HG03060 (cell line): ENCODE data around the gene JADE2.
"Not testable (repeated sequence)": the region's sequence is repeated elsewhere in the genome, so short reads cannot be mapped to it uniquely, and the experiment has no call there.

Source experiments
- ATAC-seq: cut with Tn5 transposase; IDR thresholded peaks from one replicate; pipeline ENCODE4 v1.9.1; 2021; ENCODE audit warnings: low read depth, moderate number of reproducible peaks; ENCODE audit not compliant: unreplicated experiment

The JADE2 gene

DNA sequence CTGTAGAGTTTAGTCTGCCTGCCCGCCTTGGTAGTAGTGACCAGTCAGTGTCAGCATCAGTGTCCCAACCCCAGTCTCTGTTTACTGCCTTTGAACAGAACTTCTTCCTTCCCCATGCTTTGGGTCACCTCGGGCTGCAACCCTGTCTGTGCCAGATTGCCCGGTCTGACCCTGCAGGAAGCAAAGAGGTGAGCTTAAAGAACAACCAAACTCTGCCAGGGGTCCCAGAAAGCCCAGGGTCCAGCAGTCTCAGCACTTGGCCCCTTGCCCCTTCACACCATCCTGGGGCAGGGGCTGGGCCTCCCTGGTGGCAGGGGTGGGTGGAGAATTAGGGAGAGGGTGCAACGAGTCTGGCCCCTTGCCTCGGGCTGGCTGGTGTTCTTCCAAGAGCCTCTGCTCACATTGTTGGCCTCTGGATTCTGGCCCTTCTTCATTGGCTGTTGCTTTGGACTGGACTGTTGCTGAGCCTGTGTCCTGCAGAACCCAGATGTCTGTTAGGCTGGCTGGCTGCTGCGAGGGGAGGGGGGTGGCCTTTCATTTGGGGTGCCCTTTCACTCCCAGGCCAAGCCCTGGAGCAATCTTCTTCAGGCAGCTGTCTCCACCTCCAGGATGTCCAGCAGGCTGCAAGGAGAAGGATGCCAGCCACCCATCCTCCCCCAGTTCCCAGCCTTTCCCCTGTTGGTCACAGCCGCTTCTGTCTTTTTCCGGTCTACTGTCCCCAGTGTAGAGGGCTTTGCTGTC is 55.9 kb downstream of the JADE2 start:
- ATAC-seq: no peak

DNA sequence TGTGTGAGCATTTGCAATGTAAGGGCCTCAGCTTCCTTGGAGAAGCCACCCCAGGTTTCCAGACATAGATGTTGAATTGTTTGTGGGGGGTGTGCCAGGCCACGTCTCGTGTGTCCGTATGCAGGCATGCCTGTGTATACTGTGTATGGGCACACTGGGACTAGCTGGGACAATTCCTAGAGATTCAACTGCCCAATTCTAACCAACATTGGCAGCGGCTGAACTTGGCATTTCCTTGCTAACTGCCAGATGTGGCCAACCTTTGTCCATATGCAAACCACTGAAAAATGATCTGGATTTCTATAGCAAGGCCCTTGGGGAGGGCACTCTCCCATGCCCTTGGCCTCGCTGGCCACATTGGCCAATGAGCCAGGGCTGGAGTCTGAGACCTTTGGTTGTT is 56.8 kb downstream of the JADE2 start:
- ATAC-seq: no peak

DNA sequence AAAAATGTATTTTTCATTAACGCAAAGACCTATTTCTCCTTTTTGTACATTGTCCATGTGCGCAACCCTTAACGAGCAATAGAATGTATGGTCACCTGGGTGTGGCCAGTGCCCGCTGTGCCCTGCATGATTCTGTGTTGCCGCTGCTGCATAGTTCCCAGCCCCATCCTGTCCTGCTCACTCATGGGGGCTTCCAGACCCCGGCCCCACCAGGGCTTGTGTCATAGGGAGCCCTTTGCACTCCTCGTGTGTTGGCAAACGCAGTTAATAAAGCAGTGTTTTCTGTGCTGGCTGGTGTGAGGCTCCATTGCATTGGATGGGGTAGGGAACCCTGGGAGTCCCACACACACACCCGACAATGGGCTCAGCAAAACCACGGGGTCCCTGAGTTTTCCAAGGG is 57.5 kb downstream of the JADE2 start:
- no peak for ATAC-seq

DNA sequence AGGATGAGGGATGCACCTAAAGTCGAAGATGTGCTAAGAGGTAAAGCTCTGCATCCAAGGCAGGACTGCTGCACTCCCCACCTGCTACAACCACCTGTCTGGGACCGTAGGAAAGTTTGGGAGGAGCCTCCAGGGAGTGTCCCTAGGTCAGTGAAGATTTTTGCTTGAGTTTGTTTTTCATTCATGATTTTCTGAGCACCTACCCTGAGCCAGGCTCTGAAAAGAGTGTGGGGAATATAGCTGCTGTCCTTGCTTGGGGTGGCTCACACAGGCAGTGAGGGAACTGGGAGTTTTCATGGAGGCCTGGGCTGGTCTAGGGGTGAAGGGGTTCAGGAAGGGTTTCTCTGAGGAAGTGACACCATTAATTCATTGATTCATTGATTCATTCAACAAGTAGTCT is 58.3 kb downstream of the JADE2 start:
- ATAC-seq: no peak

DNA sequence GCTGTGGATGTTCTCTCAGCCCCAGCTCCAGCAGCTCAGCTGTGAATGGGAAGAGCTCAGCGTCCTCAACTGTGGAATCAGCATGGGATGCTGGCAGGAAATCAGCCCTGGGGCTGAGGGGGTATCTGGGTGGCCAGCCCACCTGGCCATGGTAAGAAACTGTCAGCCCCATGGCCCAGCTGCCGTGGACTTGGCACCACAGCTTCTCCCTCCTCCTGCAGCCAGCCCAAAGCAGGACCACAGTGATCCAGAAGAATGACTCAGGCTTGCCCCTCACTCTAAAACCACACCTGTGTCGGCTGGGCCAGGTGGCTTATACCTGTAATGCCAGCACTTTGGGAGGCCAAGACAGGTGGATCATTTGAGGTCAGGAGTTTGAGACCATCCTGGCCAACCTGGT is 59.2 kb downstream of the JADE2 start:
- ATAC-seq: no peak

DNA sequence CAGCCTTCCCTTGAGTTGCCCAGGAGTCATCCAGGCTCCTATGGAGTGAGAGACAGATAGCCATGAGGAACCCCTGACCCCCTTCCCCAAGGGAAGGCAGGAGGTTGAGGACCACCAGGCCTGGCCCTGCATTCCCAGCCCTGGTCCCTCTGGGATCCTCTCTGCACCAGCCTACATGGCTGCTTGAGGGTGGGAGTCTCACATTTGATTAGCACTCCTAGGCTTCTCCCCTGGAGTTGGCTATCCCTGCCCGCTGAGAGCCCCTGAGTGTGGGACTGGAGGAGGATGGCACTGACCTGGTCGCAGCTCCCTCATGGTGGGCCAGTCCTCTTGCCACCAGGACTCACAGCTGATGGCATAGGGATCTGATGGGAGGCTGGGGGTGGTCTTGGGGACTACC is 60.5 kb downstream of the JADE2 start:
- no peak for ATAC-seq

DNA sequence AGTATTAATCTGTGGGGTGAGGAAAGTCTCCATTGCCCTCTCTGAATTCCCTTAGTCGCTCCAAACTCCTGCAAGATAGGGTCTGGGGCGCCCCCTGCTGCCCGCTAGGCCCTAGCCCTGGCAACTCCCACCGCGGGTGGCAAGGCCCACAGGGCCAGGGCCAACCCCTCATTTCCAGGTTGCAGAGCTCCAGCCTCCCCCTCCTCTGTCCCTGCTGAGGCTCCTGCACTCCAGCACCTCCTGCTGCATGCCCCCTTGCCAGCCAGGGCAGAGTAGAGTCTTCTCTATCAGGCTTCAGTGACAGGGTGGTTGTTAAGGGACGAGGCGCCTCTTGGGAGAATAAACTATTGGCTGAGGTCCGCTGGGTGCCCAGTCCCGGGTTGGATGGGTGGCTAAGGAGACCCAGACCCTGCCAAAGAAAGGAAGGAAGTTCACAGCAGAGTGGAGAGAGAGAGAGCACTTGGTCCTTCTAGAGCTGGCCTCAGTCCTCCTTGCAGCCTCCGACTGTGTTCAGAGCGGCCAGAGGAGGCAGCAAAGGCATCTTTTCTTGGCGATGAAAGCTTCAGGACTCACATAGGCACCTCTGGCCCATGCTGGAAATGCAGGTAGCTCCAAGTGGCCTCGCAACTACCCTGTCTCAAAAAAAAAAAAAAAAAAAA is 61.5 kb downstream of the JADE2 start:
- no peak for ATAC-seq

DNA sequence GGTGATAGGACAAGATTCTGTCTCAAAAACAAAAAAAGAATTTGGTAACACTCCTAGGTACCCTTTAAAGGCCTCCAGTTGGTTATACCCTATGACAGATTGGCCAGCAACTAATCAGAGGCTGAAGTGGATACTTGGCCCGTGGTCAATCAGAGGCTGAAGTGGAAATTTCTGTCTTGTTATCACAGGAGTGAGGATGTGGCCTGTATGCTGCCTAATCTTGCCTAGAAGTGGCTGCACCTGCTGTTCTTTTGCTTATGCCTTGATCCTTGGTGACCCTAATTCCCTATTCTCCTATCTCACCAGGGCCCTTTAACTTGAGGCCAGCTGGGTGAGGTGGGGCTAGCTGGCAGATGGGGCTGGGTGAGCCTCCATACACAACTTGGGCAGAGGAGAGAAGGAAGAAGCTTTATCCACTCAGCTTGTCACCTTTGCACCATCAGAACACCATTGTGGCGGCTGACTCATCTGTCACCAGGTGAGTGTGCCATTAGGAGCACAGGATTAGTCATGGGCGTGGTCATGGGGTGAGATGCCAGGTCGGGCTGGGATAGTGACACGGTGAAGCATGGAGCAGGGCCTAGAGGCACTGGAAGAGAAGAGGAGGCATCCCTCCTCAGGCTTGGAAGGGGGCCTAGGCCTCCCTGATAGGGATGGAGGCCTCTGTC is 65.7 kb downstream of the JADE2 start:
- no peak for ATAC-seq

DNA sequence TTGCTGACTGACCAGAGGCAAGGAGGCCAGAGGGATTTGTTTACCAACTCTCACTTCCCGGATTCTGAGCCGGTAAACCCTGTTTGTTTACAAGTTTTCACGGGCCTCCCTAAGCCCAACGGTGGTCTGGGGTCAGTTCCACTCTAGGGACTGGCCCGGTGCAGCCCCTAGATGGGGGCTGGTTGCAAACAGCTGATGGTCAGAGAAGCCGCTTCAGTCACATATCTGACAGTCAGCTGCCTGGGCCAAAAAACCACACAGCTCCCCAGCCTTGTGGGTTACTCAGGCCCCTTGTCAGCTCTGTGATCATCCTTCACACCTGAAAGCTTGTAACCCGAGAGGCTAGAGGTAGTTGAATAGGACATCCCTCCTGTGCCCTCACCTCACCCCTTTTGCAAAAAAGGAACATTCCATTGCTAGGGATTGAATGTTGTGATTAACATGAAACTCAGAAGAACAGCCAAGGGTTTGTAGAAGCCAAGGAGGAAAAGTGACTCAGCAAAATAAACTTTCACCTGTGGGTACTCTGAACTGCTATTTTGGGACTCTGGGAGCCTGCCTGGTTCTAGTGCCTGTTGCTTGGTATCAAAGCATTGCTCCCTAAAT is 66.8 kb downstream of the JADE2 start:
- no peak for ATAC-seq

DNA sequence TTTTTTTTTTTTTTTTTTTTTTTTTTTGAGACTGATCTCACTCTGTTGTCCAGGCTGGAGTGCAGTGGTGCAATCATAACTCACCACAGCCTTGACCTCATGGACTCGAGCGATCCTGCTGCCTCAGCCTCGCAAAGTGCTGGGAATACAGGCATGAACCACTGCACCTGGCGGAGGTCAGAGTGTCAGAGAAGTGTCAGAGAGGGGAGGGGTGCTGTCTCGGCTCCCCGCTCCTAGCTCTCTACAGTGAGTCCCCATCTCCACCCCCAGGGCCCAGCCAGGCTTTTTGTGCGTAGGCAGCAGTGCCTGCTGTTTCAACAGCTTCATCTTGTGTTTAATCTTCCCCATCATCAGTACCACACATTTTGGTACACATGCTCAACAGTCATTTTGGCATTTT is 68.9 kb downstream of the JADE2 start:
- ATAC-seq: no peak

DNA sequence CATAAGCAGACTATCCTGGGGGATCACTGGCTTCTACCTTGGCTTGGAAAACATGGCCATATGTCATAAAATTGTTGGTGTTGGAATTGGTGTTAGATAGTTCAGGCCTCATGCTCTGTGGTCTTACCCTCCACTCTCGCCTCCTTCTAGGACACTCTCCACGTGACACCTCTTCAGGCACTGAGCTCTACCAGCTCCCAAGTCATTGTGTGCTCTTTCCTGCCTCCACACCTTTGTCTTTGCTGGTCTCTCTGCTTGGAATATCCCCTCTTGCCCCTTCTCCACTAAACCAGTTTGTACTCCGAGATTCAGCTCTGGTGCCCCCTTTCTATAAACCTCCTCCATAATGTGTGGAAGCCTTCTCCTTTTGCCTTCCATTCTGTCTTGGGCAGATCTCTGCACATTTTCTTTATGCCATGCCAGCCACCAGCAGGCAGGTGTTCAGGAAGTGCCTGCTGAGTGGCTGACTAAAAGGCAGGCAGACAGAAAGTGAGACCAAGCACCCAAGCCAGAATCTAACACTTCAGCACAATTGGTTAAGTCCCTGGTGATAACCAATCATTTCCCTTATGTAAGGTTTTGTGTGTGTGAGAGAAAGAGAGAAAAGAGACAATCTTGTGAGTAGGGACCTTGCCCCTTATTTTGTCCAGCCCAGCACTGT is 69.5 kb downstream of the JADE2 start:
- ATAC-seq: no peak

DNA sequence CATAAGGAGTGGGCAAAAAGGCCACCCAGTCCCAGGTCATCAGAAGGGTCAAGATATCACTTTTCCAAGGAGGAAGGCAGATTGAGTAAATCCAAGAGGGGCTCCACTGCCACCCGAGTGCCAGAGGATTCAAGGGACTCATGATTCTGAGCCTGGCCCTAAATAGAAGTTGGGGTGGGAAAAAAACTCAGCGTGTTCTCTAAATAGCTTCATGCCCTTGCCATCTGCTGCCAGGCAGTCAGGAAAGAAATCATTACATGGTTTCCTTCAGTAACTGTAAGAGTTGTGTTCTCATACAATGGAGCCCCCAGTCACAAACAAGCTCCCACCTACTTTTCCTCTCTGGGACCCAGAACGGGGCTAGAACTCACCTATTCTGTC is 70.0 kb downstream of the JADE2 start:
- ATAC-seq: no peak

DNA sequence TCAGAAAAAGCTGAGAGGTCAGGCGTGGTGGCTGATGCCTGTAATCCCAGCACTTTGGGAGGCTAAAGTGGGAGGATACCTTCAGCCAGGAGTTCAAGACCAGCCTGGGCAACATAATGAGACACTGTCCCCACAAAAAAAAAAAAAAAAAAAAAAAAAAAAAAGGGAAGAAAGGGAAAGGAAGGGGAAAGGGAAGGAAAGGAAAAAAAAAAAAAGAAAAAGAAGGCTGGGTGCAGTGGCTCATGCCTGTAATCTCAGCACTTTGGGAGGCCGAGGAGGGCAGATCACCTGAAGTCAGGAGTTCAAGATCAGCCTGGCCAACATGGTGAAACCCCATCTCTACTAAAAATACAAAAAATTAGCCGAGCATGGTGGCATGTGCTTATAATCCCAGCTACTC is 74.3 kb downstream of the JADE2 start:
- ATAC-seq: not testable (repeated sequence)

DNA sequence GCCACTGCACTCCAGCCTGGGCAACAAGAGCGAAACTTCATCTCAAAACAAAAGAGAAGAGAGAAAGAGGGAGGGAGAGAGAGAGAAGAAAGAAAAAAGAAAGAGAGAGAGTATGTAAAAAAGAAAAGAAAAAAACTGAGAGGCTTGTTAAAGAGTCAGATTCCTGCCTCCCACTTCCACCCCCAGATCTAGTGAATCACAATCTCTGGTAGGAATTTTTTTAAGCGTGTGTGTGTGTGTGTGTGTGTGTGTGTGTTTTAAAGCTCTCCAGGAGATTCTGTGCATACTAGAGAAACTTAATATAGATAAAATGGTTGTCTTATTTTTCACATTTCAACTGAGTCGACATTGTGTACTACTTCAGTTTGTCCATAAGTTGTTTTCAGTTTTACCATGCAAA is 75.1 kb downstream of the JADE2 start:
- no peak for ATAC-seq

DNA sequence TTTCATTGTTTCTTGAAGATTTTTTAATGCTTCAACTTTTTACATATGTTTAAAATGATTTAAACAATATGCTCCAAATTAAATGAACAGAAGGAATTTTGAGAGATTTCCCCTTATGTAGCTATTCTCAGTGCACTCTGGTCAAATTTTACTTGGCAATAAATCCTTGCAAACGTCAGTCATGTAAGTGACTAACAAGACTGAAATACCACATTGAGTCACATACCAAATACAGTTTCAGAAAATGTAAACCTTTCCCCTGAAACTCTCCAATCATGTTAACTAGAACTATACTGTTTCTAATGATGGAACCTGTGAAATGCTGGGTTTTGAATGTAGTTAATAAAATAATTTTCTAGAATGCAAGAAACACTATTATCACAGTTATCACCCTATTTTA is 77.6 kb downstream of the JADE2 start:
- ATAC-seq: no peak

DNA sequence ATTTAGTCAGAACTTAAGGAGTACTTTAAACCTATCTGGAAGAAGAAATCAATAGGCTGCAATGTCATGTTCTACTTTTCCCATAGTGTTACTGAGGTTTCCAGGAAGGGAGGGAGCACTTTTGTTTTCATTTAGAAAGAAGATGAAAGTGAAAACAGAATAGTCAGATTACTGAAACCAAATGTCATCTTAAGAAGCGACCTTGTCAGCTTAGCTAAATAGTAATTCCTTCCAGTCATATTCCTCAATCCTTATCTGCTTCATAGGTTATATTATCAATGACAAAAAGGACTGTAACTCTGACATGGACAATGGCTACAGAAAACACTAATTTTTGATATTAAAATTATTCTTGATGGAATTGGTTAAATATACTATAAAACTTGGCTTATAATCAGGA is 79.4 kb downstream of the JADE2 start:
- ATAC-seq: no peak

DNA sequence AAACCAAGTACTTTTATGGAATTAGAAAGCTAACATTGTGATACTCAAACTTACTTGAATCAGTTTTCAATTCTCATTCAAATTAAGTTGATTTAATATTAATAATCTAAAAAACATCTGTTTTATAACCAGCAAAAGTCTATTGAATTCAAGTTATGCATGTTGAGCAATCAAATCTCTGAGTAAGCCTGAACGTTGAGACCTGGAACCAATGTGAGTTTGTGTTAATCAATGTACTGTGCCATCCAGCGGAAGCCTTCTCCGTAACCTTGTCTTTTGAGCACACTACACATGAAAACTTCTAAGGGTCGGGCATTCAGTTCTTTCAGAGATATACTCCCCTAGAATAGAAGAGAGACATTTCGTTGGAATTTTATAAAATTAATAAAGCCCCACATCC is 81.3 kb downstream of the JADE2 start:
- no peak for ATAC-seq

DNA sequence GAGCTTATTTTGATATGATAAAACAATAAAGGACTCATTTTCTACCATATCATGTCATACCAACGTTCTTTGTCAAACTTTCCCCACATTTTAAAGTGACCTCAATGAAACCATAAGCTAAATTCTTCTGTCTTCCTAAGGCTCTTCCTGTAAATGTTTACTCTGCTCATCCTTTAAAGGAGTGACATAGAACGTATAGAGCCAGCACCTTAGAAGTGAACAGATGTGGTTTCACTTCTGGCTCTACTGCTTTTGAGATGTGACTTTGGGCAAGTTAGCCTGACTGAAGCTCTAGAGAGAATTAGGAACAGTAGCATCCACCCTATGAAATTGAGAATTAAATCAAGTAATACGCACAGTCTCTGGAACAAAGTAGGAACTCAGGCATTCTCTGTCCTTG is 83.1 kb downstream of the JADE2 start:
- no peak for ATAC-seq

DNA sequence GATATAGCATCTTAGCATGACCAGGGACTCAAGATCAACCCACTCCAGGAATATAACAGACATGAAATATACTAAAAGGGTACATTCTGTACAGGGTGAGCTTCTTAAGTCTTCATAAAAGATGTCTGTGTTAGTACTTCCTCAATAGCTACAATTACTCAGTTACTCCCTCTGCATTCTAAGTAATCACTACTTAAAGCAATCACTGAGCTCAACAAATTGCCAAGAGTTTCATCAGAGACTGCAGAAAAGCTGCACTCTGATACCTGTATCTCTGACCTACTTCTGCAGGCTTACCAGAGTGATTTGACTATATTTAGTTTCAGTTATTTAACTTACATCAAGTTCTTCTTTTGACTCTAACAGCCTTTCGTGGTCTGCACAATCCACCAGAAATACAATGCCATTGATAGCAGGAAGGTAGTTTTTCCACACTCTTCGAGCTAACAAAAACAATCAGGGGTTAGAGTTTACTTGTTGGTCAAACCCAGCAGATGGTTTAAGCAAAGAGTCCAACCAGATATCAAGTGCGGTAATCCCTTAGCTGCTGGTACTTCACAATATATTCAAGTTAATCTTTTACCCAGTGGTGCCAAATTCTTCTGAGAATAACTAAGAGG is 83.9 kb downstream of the JADE2 start:
- no peak for ATAC-seq

DNA sequence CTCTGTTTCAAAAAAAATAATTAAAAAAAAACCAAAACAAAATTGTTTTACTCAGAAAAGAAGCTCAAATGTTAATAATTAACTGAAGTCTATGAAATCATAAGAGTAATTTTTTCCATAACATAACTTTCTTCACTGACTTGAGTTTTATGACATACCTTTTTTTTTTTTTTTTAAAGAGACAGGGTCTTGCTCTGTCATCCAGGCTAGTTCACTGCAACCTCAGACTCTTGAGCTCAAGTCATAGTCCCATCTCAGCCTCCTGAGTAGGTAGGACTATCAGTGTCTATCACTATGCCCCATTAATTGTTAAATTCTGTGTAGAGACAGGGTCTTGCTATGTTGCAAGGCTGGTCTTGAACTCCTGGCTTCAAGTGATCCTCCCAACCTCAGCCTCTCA is 85.3 kb downstream of the JADE2 start:
- no peak for ATAC-seq

DNA sequence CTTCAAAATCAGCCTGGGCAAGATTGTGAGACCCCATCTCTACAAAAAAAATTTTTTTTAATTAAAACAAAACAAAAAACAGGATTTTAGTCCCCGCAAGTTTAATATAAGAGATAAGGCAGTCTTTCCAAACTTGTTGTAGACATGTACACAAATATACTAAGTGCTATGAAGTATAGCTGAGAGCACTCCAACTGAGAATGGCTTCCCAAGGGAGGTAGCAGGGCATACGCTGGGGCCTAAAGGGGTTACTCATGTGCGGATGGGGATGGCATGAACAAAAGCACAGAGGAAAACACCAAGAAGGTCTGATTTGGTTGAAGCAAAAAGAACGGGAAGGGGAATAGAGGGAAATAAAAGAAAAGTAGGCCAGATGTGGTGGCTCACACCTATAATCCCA is 86.0 kb downstream of the JADE2 start:
- ATAC-seq: no peak
